ENCODE results near the gene ADA.

ADA gene

DNA sequence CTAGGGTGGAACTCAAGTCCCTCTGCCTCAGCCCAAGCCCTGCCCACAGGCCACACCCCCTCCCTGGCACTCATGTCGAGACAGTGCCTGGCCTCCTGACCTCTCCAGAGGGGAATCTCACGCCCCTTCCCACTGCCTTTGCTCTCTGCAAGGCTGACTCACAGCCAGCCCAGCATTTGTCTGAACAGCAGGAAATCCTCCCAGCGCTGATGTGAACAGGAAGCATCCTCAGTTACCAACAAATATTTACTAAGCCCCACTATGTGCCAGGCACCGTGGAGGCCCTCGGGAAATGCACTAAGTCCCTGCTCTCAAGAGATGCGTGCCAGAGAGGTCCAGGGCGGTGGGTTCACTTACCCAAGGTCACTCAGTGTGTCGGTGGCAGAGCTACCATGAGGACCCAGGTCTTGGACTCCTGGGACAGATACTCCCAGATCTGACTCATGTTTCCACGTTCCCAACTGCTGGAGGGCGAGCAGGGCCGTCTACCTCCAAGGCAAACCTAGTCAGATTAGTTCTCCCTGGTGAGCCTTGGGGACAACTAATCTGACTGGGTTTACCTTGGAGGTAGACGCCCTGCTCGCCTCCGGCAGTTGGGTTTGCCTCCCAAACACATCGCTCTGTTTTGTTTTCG lies 7.8 kb downstream of the ADA start:
- DNase-seq: peak in 1 of 2 experiments; percentile 10

DNA sequence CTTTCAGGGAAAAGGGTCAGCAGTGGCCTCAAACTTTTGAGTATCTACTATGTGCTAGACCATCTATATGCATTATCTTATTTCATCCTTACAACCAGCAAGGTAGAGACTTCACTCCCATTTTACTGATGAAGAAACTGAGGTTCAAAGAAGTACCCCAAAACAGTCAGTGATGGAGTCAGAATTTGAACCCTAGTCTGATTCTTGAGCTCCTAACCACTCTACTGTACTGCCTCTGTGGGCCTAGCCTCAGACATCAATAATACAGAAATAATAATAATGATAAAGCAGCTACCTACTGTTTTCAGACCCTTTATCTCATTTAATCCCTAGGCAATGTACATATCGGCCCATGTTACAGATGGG lies 8.4 kb downstream of the ADA start:
- no peak for DNase-seq

DNA sequence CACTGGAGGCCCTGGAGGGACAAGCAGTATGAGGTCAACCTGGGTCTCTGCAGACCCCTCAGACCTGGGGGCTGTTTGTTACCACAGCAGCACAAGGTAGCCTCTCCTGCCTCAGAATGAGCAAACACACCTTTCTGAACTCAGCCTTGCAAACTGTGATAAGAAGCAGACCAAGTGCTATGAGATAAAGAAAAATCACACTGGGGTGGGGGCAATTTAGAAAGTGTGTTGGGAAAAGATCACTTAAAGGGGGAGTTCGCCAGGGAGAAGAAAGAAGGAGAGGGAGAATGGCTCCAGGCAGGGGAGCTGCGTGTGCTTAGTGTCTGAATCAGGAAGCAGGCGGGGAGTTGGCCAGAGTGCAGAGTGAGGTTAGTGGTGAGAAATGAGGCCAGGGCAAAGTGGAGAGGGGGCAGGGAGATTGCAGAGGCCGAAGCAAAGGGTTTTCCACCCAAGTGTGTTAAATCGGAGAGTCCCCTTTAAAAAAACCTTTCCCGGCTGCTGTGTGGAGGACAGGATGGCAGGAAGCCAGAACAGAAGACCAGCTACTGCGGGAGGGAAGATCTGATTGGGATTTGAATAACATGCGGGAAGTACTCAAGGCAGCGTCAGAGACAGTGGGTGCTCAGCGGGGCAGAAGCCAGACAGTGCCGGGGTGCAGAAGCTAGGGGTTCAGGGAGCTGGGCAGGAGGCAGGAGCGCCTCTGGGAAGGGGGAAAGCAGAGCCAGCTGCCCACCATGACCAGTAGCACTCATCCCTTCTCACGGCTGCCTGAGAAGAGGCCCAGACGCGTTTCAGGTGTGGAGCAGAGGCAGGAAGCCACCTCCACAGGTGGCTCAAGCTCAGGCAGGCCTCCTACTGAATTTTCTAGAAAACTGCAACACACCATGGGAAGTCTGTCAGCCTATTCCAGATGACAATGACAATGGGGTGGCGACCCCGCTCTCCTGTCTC lies 9.0 kb downstream of the ADA start:
- DNase-seq: peak; percentile 55 to 68

- DNase-seq: no peak
Observed at GRCh38 chr20:44641325-44641724, 10.2 kb downstream of the ADA start.

GRCh38 chr20:44640522-44640921 lies 11.0 kb downstream of the ADA start:
- DNase-seq: no peak

DNA sequence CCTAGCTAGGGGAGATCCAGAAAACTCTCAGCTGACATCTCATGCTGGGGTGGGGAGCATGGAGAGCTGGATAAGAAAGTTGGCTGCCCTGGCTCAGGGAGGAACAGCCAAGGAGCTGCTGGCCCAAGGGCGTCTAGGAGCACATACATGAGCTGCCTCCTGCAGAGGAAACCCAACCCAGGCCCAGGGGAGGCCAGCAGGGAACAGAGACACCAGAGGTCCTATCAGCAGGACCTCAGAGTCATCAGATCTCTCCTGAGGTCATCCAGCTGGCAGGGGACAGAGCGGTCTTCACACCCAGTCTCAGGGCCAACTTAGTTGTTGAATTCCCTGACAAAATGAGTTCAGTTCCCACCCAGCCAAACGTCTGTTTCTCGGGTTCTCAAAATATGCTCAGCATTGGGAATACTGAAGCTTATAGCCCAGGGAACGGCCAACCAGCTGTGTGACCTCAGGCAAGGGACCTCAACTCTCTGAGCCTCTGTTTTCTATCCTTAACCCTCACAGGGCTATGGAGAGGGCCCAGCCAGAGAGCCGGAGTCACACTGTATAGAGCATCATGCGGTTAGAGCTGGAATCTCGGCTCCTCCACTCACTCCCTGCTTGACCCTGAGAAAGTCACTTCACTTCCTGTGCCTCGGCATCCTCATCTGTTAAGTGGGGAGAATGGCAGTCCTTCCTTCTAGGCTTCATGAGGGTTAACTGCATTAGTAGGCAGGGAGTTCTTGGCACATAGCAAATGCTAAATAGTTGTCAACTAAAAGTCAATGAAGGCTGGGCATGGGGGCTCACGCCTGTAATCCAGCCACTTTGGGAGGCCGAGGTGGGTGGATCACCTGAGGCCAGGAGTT lies 13.8 kb downstream of the ADA start:
- DNase-seq: no peak

DNA sequence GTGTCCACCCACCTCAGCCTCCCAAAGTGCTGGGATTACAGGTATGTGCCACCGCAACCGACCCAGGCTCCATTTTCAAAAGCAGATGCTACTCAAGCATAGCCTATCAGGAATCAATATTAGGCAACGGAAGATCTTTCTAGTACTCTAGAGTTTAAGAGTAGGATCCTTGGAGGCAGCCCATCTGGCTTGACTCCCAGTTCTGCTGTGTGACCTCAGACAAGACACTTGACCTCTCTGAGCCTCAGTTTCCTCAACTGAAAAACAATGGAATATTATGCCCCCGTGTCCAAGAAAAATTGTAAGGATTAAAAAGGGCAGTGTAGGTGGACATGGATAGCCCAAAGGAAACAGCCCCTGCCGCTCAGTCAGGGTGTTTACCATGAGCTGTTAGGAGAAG lies 14.5 kb downstream of the ADA start:
- DNase-seq: no peak

DNA sequence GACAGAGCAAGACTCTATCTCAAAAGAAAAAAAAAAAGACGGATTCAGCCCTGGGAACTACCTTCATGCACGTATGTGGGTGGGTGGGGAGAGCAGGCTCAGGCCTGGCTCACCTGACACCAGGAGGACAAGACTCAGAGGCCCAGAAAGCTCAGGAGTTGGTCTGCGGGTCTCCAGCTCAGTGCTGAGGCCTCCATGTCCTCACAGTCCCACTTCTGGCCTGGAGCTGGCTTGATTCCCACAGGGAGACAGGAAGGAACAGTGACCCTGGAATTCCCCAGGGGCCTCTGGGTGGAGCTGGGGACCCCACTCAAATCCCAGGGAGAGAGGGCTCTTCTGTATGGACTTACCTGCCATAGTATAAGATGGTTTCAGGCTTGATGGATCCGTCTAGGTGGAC lies 15.6 kb downstream of the ADA start:
- no peak for DNase-seq

- DNase-seq: no peak
Observed at GRCh38 chr20:44633872-44634600, 17.5 kb downstream of the ADA start.

- no peak for DNase-seq
Observed at GRCh38 chr20:44633187-44633810, 18.2 kb downstream of the ADA start.

- DNase-seq: no peak
Observed at GRCh38 chr20:44632103-44632752, 19.3 kb downstream of the ADA start.

- no peak for DNase-seq
Observed at GRCh38 chr20:44630297-44630696, 21.2 kb downstream of the ADA start.

- DNase-seq: no peak
Observed at GRCh38 chr20:44629542-44629941, 22.0 kb downstream of the ADA start.

DNA sequence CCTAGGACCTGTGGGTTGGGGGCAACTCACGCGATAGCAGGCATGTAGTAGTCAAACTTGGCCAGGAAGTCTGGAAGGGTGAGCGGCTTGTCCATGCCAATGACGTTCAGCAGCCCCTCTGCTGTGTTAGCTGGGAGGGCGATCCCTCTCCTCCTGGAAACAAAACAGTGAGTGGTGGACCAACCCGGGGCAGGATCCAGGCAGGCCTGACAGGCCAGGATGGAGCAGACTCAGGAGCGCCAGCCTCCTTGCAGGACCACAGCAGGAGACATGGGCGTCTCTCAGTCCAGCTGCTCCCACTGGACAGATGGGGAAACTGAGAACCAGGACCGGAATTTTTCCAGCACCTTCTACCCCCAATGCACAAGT lies 22.5 kb downstream of the ADA start:
- DNase-seq: no peak

GRCh38 chr20:44627364-44628010 lies 24.0 kb downstream of the ADA start:
- no peak for DNase-seq

DNA sequence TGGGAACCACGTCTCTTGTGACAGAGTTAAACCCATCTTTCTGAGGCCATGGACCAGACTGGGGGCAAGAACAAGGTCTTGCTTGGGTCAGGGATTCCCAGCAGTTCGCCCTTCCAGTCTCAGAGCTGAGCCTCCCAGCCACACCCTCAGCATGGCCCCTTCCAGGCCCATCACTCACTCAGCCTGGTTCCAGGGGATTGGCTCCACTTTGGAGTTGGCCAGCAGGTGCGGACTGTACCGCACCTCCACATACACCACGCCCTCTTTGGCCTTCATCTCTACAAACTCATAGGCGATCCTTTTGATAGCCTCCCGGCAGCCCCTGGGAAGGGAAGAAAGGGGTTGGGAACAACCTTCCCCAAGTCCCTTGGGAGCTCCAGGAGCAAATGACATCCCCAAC lies 25.2 kb downstream of the ADA start:
- DNase-seq: no peak

DNA sequence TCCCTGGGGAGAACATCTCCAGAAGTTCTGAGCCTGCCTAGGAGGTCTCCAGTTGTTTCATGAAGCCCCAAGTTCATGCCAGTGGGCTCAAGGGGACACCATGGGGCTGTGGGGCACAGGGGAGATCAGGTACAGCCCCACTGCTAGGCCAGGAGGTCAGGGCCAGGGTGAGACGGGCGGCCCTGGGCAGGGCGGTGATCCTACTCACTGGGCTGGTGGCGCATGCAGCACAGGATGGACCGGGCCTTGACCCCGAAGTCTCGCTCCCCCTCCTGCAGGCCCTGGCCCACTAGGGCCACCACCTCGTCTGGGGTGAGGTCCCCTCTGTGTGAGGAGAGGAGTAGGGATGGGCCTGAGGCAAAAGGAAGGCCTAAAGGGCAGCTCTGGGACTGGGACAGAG lies 26.1 kb downstream of the ADA start:
- no peak for DNase-seq

- DNase-seq: no peak
Observed at GRCh38 chr20:44624743-44625271, 26.7 kb downstream of the ADA start.

GRCh38 chr20:44624152-44624551 lies 27.3 kb downstream of the ADA start:
- DNase-seq: no peak

DNA sequence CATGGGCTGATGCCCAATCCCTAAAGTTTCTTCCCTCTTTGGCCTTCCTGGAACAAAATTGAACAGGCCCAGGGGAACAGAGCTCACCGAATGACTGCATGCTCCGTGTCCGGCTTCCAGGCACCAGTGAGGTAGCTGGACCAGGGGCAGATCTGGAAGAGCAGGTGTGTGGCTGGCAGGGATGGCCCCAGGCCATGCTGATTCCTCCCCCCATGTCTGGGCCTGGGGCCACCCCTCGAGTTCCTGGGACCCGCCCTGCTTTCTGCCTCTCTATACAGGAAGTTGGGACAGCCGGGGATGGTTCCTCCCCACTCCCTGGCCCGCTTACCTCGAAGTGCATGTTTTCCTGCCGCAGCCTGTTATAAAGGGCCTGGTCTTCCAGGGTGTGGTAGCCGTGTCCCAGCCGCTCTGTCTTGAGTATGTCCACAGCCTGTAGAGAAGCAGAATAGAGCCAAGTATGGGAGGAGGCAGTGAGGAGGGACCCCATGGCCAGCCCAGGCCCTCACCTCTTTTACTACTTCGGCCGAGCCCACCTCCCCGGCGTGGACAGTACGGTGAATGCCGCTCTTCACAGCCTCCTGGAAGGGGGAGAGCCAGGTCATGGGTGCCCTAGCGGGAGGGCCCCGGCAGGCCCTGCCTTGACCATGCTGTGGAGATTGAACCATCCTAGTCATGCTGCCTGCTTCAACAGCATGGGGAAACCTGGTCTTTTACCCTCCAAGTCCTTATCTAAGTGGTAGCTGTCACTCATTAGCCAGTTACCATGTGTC lies 28.8 kb downstream of the ADA start:
- DNase-seq: no peak
